UCSD-AML1 (cell line): ENCODE data around the gene INVS.

Experiments
- DNase-seq: peaks from one replicate; lab custom pipeline; 2025; ENCODE audit not compliant: unreplicated experiment; lab: John Stamatoyannopoulos, UW

Gene INVS

DNA sequence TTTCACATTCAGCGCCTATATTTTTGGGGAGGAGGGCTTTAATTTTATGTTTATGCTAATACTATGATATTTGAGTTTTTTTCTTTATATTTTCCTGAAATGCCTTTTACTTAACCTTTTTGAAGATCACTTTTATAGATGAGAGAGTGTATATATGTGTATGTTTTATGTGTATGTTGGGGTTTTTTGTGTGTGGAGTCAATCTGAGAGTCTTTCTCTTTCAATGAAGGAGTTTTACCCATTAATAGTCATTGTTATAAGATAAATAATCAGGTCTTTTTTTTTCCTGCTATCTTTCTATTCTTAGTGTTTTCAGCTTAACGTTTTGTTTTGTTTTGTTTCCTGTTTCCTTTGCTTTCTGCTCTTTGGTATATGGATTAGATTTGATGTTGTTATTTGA lies 141.5 kb downstream of the INVS start:
- DNase-seq = no peak

- DNase-seq = no peak
Measured at GRCh38 chr9:100267211-100267610, 168.2 kb downstream of the INVS start.

DNA sequence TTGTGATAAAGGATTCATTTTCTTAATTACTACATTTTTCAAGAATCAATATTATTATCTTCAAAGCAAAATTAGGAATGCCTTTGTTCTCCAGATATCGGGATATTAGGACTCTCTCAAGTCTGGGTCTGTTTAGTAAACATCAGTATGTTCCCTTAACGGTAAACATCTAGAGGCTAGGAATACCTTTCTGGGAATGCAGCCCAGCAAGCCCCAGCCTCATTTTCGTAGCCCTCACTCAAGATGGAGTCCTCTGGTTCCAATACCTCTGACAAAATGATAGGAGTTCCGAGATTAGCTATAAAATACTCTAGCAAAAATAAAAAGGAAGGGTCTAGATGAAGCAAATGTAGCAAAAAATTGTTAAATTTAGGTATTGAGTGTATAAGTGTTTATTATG lies 169.2 kb downstream of the INVS start:
- no peak for DNase-seq

DNA sequence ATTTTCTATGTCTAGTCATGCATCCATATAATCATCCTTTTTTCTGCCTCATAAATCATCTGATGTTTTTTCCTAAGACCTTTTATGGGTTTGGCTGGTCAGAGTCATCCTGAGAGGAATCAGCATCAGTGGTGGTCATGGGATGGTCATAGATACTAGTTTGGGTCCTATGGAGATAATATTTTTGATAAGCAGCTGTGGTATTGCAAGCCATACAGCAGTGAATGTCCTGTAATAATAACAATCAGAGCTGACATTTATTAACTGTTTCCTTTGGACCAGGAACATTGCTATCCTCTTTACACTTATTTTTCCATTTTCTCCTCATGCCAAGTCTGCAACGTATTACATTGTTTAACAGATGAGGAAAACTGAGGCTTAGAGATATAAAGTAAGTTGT lies 170.6 kb downstream of the INVS start:
- no peak for DNase-seq

DNA sequence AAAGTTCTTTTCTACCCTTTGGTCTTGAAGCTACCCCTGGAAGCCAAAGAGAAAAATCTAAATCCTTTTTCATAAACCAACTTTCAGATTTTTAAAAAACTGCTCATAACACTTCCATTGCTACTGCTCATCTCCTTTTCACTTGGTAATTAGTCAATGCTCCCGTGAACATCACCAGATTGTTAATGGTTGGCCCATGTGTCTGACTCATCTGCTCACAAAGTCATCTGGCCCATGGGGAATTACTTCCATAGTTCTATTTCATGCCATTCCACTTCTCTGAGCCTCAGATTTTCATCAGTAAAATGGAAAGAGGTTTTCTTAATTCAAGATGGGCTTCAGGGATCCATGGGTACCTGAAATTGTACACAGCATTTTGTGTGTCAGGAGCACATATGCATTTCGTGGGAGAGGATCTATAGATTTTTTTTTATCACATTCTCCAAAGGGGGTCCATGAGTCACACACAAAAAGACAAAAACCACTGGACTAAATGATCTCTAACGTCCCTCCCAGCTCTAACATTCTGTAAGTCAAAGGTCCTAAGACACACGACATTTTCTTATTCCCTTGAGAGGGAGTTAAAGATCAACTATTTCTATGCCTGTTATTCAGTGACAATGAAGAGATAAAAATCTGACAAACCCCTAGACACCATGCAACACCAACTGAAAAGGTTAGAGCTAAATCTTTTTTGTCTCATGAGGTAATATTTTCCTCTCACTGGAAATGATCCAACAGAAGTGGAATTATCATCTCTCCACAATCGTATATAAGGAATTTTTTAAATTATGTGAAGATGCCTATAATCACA lies 178.3 kb downstream of the INVS start:
- no peak for DNase-seq

GRCh38 chr9:100281066-100281465 lies 182.0 kb downstream of the INVS start:
- DNase-seq = no peak

- no peak for DNase-seq
Measured at GRCh38 chr9:100281676-100282387, 182.8 kb downstream of the INVS start.

DNA sequence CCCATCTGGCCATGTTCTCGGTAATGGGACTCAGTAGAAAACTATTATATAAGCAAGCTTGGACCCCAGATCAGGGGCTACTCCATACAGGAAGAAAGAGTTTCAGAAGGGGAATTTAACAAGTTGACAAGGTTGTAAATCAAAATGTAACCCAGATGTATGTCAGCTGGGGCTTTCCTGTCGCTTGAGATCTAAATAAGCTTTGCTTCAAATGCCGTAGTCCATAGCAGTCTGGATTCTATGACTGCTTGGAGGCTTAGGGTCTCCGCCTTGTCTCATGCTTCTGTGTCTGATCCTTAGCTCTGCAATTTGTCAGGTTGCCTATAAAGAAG lies 183.3 kb downstream of the INVS start:
- no peak for DNase-seq

DNA sequence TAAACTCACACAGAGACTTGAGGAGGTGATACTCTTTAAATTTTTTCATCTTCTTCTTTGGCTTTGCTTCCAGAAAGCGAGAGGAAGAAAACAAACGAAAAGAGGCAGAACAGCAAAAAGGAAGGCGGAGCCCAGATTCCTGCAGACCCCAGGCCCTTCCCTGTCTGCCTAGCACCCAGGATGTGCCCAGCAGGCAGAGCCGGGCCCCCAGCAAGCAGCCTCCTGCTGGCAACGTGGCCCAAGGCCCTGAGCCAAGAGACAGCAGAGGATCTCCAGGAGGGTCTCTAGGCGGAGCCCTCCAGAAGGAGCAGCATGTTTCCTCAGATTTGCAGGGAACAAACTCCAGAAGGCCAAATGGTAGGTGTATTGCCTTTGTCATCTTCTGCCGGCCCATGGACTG lies 185.2 kb downstream of the INVS start:
- DNase-seq = no peak

DNA sequence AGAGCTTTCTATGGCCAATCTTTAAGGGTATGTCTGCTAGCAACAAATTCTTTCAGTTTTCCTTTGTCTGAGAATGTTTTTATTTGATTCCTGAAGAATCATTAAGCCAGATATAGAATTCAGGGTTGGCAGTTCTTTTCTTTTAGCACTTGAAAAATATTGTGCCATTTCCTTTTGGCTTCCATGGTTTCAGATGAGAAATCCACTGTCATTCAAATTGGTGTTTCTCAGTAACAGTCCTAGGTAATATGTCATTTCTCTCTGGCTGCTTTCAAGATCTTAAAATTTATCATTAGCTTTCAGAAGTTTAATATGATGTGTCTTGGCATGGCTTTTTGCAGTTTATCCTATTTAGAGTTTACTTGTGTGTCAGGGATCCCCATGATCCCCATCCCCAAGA lies 186.0 kb downstream of the INVS start:
- DNase-seq = no peak

GRCh38 chr9:100285601-100286000 lies 186.6 kb downstream of the INVS start:
- no peak for DNase-seq

- no peak for DNase-seq
Measured at GRCh38 chr9:100286257-100286656, 187.2 kb downstream of the INVS start.

- DNase-seq = no peak
Measured at GRCh38 chr9:100287186-100287585, 188.1 kb downstream of the INVS start.

- DNase-seq = no peak
Measured at GRCh38 chr9:100290714-100291113, 191.7 kb downstream of the INVS start.

- no peak for DNase-seq
Measured at GRCh38 chr9:100292414-100292813, 193.4 kb downstream of the INVS start.

- DNase-seq = no peak
Measured at GRCh38 chr9:100294341-100294740, 195.3 kb downstream of the INVS start.

GRCh38 chr9:100294806-100295205 lies 195.8 kb downstream of the INVS start:
- DNase-seq = no peak

DNA sequence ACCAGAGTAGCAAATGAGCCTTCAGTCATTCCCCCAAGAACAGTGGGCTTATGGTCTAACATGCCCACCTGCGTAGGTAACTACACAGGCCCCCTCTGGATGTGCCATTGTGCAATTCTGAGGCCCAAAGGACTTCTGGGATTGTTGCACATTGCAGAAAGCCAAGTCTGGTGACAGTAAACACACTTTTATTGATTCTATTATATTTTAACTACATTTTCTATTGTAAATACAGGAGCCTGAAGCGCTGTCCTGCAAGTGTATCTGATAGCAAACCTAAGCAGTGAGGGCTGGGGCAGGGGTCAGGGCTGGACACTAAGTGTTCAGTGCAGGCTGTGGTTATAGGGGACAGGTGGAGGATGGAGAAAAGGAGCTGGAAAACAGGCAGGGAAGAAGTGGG lies 196.2 kb downstream of the INVS start:
- DNase-seq = no peak

DNA sequence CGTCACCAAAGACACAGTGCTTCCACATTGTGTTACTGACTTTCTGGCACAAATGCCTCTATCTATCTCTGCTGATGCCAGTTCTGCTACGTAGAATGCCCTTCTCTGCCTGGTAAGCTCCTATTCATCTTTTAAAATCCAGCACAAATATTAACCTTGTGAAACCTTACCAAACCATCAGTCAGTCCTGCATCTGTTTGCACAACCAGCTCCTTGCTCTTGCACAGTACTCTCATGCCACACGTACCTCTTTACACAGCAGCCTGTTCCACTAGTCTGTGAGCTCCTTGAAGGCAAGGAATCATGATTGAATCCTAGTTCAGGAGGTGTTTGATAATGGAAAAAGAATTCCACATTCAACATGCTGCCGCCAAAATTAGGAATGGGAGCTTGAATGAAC lies 197.4 kb downstream of the INVS start:
- no peak for DNase-seq

GRCh38 chr9:100298378-100298777 lies 199.3 kb downstream of the INVS start:
- no peak for DNase-seq

- no peak for DNase-seq
Measured at GRCh38 chr9:100303747-100304146, 204.7 kb downstream of the INVS start.

- no peak for DNase-seq
Measured at GRCh38 chr9:100306283-100306682, 207.2 kb downstream of the INVS start.

GRCh38 chr9:100307080-100307479 lies 208.0 kb downstream of the INVS start:
- no peak for DNase-seq
